ENCODE measurements around the gene NXNL2.

The NXNL2 gene

GRCh38 chr9:88533951-88534455 is 975 bp upstream of the NXNL2 start:
- no peak for DNase-seq

GRCh38 chr9:88535226-88536022 is 446 bp downstream of the NXNL2 start:
- peak; percentile 24 for DNase-seq

- DNase-seq = no peak
Observed at GRCh38 chr9:88536023-88536324, 996 bp downstream of the NXNL2 start.

GRCh38 chr9:88536951-88537760 is 2.2 kb downstream of the NXNL2 start:
- DNase-seq = no peak

- peak; percentile 37 for DNase-seq
Observed at GRCh38 chr9:88537761-88538091, 2.7 kb downstream of the NXNL2 start.

GRCh38 chr9:88538311-88539085 is 3.5 kb downstream of the NXNL2 start:
- no peak for DNase-seq

- no peak for DNase-seq
Observed at GRCh38 chr9:88539246-88539645, 4.3 kb downstream of the NXNL2 start.

GRCh38 chr9:88540251-88540763 is 5.3 kb downstream of the NXNL2 start:
- no peak for DNase-seq

GRCh38 chr9:88544245-88544644 is 9.3 kb downstream of the NXNL2 start:
- DNase-seq = no peak

GRCh38 chr9:88551546-88552137 is 16.7 kb downstream of the NXNL2 start:
- DNase-seq = no peak

GRCh38 chr9:88553350-88553749 is 18.4 kb downstream of the NXNL2 start:
- no peak for DNase-seq

GRCh38 chr9:88555268-88555980 is 20.4 kb downstream of the NXNL2 start:
- DNase-seq = no peak

GRCh38 chr9:88559661-88560060 is 24.7 kb downstream of the NXNL2 start:
- no peak for DNase-seq

GRCh38 chr9:88567870-88568269 is 32.9 kb downstream of the NXNL2 start:
- DNase-seq = no peak

- DNase-seq = no peak
Observed at GRCh38 chr9:88571419-88571818, 36.4 kb downstream of the NXNL2 start.

- no peak for DNase-seq
Observed at GRCh38 chr9:88572684-88573083, 37.7 kb downstream of the NXNL2 start.

GRCh38 chr9:88574953-88575352 is 40.0 kb downstream of the NXNL2 start:
- no peak for DNase-seq

GRCh38 chr9:88577256-88578120 is 42.5 kb downstream of the NXNL2 start:
- DNase-seq = no peak

GRCh38 chr9:88578121-88579049 is 43.4 kb downstream of the NXNL2 start:
- peak; percentile 77 for DNase-seq

Measured in CD4-positive, alpha-beta T cell treated with Interleukin-17A for 4 hours (primary cell).